ENCODE data around the gene C1RL. TPM values are rescaled to one million over a fixed set of nuclear protein-coding genes. Genes with fewer than 3 reads are reported as not detected.

The C1RL gene, protein sequence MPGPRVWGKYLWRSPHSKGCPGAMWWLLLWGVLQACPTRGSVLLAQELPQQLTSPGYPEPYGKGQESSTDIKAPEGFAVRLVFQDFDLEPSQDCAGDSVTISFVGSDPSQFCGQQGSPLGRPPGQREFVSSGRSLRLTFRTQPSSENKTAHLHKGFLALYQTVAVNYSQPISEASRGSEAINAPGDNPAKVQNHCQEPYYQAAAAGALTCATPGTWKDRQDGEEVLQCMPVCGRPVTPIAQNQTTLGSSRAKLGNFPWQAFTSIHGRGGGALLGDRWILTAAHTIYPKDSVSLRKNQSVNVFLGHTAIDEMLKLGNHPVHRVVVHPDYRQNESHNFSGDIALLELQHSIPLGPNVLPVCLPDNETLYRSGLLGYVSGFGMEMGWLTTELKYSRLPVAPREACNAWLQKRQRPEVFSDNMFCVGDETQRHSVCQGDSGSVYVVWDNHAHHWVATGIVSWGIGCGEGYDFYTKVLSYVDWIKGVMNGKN
- 11.7 TPM for polyA plus RNA-seq (ENCODE audit: insufficient read length)

- DNase-seq = peak; percentile 91
These were observed at the start of gene C1RL for GRCh38 chr12:7108796-7109571. TSS of gene C1RL (minus strand) at chr12:7109214. CDS start at chr12:7109180, 34 bp downstream.

- no peak for DNase-seq
These were observed 48.4 kb upstream of the C1RL start for GRCh38 chr12:7157391-7157790.

GRCh38 chr12:7156259-7157197 lies 47.5 kb upstream of the C1RL start:
- DNase-seq = no peak

DNA sequence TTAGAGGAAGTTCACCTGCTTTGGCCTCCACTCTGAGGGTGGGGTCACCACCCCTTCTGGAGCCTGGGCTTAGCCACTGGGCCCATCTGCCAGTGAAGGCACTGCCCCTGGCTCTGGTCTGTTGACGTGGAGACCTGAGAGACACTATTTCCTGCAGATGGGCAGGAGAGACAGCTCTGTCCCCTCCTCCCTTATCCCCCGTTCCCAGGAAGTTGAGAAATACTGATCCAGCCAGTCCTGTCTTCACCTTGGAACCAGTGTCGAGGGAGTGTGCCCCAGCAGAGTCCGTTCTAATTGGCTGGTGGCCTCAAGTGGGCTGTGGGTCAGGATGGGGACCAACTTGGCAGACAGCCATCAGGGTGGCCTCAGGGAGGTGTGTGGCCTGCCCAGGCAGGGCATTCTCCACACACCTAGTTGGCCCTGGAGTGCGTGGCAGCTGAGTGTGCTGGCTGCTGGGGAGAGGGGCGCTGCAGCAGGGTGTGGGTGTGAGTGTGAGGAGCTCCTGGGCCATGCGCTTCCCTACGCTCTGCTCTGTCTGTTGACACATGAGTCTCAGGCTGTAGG lies 46.5 kb upstream of the C1RL start:
- DNase-seq = no peak

DNA sequence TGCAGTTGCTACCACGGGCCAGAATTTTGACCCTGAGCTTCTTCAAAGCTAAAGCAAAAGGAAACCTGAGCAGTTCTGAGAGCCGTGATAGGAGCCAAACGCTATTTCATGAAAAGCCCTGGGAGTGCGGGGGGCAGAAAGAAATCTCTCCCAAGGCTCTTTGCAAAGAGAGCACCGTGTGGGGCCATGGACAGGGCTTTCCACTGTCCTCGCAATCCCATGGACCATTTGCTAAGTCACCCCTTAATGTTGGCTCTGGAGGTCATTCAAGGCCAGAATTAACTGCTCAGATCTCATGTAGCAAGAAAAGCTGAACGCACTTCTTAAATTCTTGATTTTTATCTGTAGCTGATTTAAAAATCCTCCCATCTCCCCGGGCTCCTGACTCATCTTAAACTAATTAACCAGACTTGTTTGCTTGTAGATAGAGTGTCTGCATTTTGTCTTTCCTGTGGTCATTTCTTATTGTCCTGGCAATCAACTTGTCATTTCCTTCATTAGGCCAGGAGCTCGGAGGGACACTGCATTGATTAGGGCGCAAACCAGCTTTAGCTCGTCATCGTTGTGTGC lies 46.0 kb upstream of the C1RL start:
- DNase-seq = no peak

DNA sequence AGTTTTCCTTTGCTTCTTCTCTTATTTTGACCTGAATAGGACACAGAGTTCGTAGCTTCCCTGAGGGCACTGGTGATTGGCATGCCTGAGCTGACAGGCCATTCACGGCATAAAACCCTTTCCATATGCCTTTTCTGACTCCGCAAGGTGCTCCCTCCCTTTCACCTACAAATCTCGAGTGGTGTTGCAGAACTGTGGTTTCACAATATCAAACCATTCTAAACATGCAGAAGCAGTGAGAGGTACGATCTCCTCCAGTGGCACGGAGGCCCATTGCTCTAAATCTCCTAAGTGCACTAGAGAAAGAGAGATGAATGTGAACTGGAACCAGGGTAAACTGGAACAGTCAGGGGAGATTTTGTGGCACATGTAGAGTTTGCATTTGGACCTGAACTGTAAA lies 45.0 kb upstream of the C1RL start:
- no peak for DNase-seq

DNA sequence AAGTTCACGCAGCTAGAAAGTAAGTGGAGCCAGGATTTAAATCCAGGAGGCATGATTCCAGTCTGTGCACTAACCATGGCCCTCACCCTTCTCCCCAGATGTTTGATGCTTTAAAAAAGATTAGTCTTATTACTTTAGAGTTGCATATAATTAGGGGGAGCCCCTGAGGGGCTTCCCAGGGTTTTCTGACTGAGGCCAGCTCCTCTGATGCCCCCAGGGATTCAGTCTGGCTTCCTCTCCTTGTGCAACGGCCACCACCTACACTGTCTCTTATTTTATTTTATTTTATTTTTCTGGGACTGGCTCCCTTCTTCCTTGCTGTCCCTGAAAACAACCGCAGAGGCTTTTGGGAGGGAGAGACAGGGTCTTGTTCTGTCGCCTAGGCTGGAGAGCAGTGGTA lies 43.8 kb upstream of the C1RL start:
- DNase-seq = no peak

DNA sequence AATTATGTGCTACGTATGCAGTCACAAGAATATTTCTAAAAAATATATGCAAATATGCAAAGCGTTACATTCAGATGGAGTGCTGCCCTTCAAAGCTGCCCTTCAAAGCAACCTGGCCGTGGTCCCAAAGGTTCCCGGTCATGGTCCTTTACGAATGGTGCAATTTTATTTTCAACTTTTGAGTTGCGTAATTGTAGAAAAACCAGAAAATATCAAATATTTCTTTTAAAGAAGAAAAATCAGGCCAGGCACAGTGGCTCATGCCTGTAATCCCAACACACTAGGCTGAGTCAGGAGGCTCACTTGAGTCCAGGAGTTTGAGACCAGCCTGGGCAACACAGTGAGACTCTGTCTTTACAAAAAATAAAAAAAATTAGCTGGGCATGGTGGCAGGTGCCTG lies 42.5 kb upstream of the C1RL start:
- no peak for DNase-seq

DNA sequence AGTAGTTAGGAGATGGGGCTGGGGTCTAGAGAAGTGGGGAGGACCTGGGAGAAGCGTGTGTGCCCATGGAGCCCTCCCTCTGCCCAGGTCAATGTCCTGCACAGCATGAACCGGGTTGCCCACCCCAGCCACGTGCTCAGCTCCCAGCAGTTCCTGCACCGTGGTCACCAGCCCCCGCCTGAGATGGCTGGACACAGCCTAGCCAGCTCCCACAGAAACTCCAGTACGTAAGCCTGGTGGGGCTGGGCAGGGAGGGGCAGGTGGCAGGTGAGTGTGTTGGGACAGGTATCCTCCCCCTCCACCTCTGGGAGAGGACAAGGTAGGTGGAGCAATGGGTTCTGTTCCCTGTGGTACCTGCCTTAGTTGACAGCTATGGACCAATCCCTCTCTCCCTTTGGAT lies 41.8 kb upstream of the C1RL start:
- no peak for DNase-seq

GRCh38 chr12:7150356-7150755 lies 41.3 kb upstream of the C1RL start:
- DNase-seq = no peak

GRCh38 chr12:7146906-7147305 lies 37.9 kb upstream of the C1RL start:
- no peak for DNase-seq

- DNase-seq = no peak
These were observed 37.2 kb upstream of the C1RL start for GRCh38 chr12:7146228-7146627.

DNA sequence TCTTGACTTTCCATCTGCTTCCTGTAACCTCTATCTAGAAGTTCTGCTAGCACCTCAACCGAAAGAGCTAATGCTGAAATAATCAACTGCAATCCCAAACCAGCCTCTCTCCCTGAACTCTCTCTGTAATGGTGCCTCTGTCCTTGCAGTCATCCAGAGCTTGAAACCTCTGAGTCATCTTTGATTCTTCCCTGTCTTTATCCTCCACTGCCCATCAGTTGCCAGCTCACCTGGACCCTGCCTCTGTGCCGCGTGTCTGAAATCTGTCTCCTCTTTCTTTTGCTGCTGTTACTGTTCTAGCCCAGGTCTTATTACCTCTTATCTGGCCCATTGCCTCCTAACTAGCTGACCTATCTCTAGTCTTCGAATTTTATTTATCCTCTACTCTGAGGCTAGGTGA lies 36.7 kb upstream of the C1RL start:
- no peak for DNase-seq

- DNase-seq = peak; percentile 38
These were observed 35.6 kb upstream of the C1RL start for GRCh38 chr12:7144414-7145120.

DNA sequence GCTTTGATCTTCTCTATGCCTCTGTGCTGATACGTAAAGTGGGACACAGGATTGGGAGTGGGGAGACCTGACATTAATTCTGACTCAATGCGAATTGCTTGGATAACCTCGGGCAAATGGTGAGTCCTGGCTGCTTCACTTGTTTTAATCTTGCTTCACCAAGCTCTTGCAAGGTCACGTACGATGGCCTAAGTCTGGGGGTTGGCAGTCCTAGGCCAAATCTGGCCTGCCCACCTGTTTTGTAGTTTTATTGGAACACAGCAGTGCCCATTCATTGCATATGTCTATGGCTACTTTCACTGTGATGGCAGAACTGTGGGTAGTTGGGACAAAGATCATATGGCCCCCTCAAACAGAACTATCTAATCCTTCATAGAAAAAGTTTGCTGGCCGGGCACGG lies 34.5 kb upstream of the C1RL start:
- DNase-seq = no peak

DNA sequence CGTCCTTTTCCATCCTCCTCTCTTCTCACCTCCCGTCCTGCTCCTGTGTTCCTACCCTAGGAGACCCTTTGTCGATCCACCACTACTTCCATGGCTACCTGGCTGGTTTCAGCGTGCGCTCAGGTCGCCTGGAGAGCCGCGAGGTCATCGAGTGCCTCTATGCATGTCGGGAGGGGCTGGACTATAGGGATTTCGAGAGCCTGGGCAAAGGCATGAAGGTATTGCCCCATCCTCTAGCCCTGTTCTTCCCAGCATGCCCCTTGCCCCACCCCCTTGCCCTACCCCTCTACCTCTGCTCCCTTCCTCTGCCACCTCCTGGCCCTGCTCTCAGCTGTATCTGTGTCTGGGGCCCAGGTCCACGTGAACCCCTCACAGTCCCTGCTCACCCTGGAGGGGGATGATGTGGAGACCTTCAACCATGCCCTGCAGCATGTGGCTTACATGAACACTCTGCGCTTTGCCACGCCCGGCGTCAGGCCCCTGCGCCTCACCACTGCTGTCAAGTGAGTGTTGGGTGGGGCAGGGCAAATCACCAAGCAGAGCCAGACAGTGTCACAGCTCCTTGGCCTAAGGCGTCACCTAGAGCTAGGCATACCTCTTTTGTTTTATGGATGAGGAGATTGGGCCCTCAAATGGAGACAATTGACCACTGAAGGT lies 33.9 kb upstream of the C1RL start:
- no peak for DNase-seq

GRCh38 chr12:7142056-7142644 lies 33.1 kb upstream of the C1RL start:
- no peak for DNase-seq

DNA sequence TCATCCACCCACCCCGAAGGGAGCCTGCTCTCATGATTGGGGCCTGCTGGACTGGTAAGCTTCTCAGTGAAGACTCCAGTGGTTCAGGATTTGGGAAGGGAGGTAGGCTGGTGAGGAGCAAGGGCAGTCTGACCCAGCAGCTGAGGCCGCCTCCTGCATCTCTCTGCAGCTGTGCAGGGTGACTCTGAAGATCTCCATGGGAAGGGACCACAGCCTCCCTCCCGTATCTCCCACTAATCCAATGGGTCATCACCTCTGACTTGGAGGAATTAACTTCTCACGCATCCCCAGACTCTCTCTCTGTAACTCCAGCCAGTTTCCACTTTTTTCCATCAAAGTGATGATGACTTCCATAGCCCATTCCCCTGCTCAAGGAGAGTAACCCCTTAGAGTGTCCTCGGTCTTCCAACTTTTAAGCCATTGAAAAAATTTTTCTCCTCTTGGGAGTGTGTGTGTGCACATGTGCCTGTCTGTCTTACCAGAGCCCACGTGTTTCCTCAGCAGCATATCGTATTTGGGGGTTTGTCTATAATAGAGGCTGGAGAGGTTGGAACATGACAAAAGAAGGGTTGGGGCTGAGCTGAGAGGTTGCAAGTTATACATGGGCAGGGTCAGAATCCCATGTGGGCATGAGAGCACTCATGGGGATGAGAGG lies 32.5 kb upstream of the C1RL start:
- DNase-seq = no peak

DNA sequence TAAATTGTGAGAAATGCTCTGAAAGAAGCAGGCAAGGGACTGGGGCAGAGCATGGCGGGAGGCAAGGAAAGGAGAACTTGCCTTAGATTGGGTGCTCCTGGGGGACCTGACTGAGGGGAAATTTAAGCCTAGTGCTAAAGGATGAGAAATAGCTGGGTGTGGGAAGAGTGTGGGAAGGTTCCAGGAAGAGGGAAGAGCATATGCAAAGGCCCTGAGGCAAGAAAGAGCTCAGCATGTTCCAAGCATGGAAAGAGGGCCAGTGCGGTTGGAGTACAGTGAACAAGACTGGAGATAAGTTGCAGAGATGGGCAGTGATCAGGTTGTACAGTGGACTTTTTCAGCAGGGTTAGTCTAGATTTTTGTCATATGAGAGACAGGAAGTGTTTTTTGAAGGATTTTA lies 30.2 kb upstream of the C1RL start:
- no peak for DNase-seq

DNA sequence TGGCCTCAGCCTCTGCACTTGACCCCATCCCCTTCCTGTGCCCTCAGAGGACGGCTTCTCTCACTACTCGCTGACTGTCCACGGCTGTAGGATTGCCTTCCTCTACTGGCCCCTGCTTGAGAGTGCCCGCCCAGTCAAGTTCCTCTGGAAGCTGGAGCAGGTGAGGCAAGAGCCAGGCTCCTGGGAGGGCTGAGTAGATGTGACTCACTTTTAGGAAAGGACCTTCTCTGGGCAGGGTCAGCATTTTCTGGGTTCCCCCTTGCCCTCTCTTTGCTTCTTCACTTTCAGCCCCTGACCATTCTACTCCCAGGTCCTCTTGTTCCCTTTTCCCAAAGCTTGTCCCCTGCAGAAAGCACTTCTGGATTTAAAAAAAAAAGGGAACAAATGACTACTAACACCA lies 28.9 kb upstream of the C1RL start:
- DNase-seq = no peak

Data from hindlimb muscle (tissue), 1 donor.